Activated CD4-positive, alpha-beta T cell treated with anti-CD3 and anti-CD28 coated beads, Interleukin-2, amount 50 U/mL, for 24 hours (primary cell): Measurements from ENCODE around the gene CSHL1.
A peak's percentile ranks its signal among the peaks of the same experiment; 100 is the strongest.
"Not testable (repeated sequence)": the region's sequence is repeated elsewhere in the genome, so short reads cannot be mapped to it uniquely, and the experiment has no call there.

Experiments
- DNase-seq, 2 donors: peaks; one replicate each; pipeline ENCODE4 v3.0.0-alpha.2; 2020; ENCODE audit warnings: low read depth in 1 of 2, low spot score in 1 of 2

CSHL1 gene

DNA sequence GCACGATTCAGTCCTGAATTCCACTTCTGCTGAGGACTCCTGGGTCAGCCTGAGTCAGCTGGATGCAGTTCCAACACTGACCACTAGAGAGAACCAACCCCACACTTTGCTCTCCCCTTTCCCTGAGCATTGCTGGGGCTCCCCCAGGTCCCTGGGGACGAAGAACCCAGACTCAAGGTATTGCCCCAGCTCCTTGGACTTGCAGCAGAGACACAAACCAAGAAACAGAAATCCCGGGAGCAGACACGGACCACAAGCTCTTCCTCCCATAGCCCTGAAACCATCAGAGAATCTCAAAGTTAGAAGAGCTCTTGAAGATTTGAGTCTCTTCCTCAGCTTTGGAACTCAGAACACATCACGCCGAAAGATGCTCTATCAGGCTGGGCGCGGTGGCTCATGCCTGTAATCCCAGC lies 8.3 kb upstream of the CSHL1 start:
- peak; percentile 50 to 61 for DNase-seq

GRCh38 chr17:63918789-63919305 lies 7.8 kb upstream of the CSHL1 start, which contains the start of gene GH1:
Gene GH1, minus strand, starts transcription at chr17:63918839. Its CDS starts 63 bp downstream, at chr17:63918776.
- not testable (repeated sequence) for DNase-seq

GRCh38 chr17:63918305-63918704 lies 7.2 kb upstream of the CSHL1 start:
- no peak for DNase-seq

GRCh38 chr17:63917646-63918045 lies 6.6 kb upstream of the CSHL1 start:
- no peak for DNase-seq

GRCh38 chr17:63917206-63917605 lies 6.1 kb upstream of the CSHL1 start:
- not testable (repeated sequence) for DNase-seq

DNA sequence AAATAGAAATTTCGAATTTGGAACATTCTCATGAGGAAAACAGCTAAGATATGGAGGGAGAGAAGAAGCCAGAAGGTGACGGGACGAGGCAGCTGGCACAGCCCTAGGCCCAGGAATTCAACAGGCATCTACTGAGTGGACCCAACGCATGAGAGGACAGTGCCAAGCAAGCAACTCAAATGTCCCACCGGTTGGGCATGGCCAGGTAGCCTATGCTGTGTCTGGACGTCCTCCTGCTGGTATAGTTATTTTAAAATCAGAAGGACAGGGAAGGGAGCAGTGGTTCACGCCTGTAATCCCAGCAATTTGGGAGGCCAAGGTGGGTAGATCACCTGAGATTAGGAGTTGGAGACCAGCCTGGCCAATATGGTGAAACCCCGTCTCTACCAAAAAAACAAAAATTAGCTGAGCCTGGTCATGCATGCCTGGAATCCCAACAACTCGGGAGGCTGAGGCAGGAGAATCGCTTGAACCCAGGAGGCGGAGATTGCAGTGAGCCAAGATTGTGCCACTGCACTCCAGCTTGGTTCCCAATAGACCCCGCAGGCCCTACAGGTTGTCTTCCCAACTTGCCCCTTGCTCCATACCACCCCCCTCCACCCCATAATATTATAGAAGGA lies 5.6 kb upstream of the CSHL1 start:
- no peak for DNase-seq

DNA sequence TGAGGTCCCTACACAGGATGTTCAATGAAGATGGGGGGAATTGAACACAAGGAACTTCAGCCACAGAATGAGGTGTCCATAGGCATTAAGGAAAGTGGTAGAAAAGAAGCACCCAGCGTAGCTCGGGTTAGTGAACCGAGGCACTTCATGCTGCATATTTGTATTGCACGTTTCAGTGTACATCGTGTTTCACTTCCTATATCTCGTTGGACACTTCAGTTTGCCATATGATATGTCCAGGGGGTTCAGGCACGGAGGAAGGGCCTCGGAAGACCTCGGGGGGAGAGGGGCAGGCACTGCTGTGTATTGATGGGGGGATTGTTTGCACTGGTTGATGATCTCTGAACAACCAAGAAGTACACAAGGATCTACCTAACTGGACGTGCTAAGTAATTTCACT lies 4.7 kb upstream of the CSHL1 start:
- not testable (repeated sequence) for DNase-seq

GRCh38 chr17:63914471-63914870 lies 3.4 kb upstream of the CSHL1 start:
- no peak for DNase-seq

- peak; percentile 50 to 57 for DNase-seq
These were observed 621 bp upstream of the CSHL1 start for GRCh38 chr17:63911657-63912100.

DNA sequence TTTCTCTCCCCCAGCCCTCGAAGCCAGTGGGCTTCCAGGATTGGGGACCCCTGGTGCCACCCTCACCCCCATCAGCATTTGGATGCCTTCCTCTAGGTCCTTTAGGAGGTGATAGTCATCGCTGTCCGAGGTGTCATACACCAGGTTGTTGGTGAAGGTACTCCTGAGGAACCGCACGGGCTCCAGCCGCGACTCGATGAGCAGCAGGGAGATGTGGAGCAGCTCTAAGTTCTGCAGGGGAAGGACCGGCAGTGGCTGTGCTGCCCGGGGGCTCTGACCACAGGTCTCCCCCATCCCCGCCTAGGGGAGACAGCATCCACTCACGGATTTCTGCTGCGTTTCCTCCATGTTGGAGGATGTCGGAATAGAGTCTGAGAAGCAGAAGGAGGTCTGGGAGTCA lies 962 bp downstream of the CSHL1 start:
- no peak for DNase-seq

GRCh38 chr17:63909586-63909985 lies 1.5 kb downstream of the CSHL1 start:
- not testable (repeated sequence) for DNase-seq

DNA sequence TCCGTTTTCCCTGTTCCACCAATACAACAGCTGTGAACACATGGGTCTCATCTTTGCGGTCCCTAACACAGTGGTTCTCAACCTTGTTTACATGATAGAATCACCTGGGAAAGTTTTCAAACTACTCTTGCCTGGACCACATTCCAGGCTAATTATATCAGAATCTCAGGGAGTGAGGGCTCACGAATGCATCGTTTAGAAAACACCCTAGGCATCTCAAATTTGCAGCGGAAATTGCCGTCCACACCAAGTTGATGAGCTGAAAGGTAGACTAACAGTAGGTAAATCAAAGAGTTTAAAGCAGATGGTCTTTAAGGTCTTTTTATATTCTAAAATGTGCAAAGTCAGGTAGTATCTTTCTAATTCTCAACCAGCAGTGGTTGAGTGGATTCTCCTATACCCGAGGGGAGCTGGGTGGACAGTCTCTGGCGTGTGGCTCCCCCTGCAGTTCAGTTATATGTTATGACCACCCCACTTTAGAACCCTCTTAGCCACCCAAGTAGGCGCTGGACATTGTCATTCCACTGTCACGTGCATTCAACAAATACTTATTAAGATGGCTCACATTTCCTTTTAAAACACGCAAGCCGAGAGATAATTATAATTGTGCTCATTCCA lies 3.8 kb downstream of the CSHL1 start:
- not testable (repeated sequence) for DNase-seq

GRCh38 chr17:63904796-63905195 lies 6.3 kb downstream of the CSHL1 start:
- not testable (repeated sequence) for DNase-seq

DNA sequence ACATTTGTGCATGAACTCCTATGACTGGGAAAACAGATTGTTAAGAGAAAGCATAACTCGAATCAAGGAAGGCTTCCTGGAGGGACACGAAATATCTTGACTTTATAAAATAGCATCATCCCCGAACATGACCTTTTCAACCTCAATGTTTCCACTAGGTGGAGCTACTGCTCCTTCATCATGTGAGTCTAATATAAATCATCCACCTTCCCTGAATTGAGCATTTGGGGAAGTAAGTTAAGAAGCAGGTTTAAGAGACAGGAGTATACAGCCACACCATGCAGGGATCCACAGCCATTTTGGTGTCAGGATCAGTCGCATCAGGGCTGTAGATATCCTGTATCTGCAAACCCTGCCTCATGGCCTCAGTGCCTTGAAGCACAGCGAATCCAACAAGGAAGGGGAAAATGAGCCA lies 7.3 kb downstream of the CSHL1 start:
- DNase-seq, result peak in 1 of 2 donors; percentile 18

GRCh38 chr17:63901971-63902370 lies 9.1 kb downstream of the CSHL1 start:
- DNase-seq, result not testable (repeated sequence)

- DNase-seq, result peak in 1 of 2 donors; percentile 17
These were observed 11.9 kb downstream of the CSHL1 start for GRCh38 chr17:63898899-63899798.

DNA sequence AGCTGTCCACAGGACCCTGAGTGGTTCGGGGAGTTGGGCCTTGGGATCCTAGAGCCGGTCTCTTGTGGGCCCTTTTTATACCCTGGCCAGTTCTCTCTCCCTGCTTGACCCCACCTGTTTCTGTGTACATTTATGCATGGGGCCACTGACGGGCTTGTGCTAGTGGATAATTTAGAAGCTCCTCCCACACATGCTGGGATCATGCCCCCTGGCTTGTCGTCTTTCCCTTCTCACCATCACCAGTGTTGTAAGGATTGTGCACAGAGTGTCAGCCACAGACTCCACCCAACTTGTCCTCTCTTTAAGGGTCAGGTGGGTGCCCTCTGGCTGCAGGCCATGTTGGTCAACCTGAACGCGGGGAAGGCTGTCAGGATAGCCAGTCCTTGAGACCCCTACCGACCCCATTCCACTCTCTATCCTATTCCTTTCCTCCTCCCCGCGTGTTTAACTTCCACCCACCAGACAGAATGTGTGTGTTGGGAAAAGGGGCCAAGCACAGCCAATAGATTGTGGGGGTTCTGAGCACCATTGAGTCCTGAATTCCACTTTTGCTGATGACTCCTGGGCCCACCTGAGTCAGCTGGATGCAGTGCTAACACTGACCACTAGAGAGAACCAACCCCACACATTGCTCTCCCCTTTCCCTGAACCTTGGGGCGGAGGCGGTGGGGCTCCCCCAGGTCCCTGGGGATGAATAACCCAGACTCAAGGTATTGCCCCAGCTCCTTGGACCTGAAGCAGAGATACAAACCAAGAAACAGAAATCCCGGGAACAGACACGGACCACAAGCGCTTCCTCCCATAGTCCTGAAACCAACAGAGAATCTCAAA lies 14.3 kb downstream of the CSHL1 start, which contains the start of gene CSH1:
Gene CSH1, minus strand, starts transcription at position 51 of the 831 bp plus-strand sequence. CDS start 63 bp downstream, outside the sequence.
- not testable (repeated sequence) for DNase-seq

DNA sequence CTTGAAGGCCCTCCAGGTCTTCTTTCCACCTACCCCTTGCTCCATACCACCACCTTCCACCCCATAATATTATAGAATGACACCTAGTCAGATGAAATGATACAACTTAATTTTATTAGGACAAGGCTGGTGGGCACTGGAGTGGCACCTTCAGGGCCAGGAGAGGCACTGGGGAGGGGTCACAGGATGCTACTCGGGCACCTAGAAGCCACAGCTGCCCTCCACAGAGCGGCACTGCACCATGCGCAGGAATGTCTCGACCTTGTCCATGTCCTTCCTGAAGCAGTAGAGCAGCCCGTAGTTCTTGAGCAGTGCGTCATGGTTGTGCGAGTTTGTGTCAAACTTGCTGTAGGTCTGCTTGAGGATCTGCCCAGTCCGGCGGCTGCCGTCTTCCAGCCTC lies 16.2 kb downstream of the CSHL1 start:
- DNase-seq, result not testable (repeated sequence)

GRCh38 chr17:63894021-63894420 lies 17.0 kb downstream of the CSHL1 start:
- DNase-seq, result not testable (repeated sequence)

- DNase-seq, result not testable (repeated sequence)
These were observed 18.6 kb downstream of the CSHL1 start for GRCh38 chr17:63892316-63893037.
